Loucy (cell line): ENCODE data around the gene RNF4.
"Not testable (repeated sequence)": the region's sequence is repeated elsewhere in the genome, so short reads cannot be mapped to it uniquely, and the experiment has no call there.

Experiments
- H2AFZ ChIP-seq: fragments of 200-600 bp; sonication (generic); 2 replicates; pipeline ENCODE4 v1.6.0; 2016; ENCODE audit warnings: antibody characterized with exemption, mild to moderate bottlenecking, low read length, moderate library complexity
- H3F3A ChIP-seq: fragments of 200-600 bp; 2 replicates; pipeline ENCODE4 v1.6.0; 2016; ENCODE audit warnings: antibody characterized with exemption, low read depth, mild to moderate bottlenecking
- H3K27me3 ChIP-seq: fragments of 200-600 bp; sonication (generic); 2 replicates; pipeline ENCODE4 v1.6.1; 2014; ENCODE audit warnings: low read length, mild to moderate bottlenecking; ENCODE audit not compliant: insufficient read depth, poor library complexity, severe bottlenecking
- H3K36me3 ChIP-seq: fragments of 200-600 bp; sonication (generic); 2 replicates; pipeline ENCODE4 v1.6.1; 2016; ENCODE audit warnings: low read length; ENCODE audit not compliant: insufficient read depth
- H3K4me1 ChIP-seq: fragments of 200-600 bp; sonication (generic); 2 replicates; pipeline ENCODE4 v1.5.1; 2014; ENCODE audit warnings: low read length, mild to moderate bottlenecking; ENCODE audit not compliant: insufficient read depth, poor library complexity, severe bottlenecking
- H3K4me2 ChIP-seq: fragments of 200-600 bp; sonication (generic); 2 replicates; pipeline ENCODE4 v1.6.0; 2014; ENCODE audit warnings: antibody characterized with exemption, low read length, low read depth, mild to moderate bottlenecking; ENCODE audit not compliant: poor library complexity, severe bottlenecking
- H3K4me3 ChIP-seq: fragments of 200-600 bp; sonication (generic); 2 replicates; pipeline ENCODE4 v1.5.1; 2014; ENCODE audit warnings: low read length, mild to moderate bottlenecking, mixed read lengths; ENCODE audit not compliant: poor library complexity, severe bottlenecking
- H3K79me2 ChIP-seq: fragments of 200-600 bp; sonication (generic); 2 replicates; pipeline ENCODE4 v1.6.1; 2014; ENCODE audit warnings: low read length; ENCODE audit not compliant: insufficient read depth
- H3K9ac ChIP-seq: fragments of 200-600 bp; sonication (generic); 2 replicates; pipeline ENCODE4 v1.6.0; 2014; ENCODE audit warnings: mild to moderate bottlenecking, low read depth, low read length, moderate library complexity; ENCODE audit not compliant: poor library complexity, severe bottlenecking
- H3K9me2 ChIP-seq: fragments of 200-600 bp; sonication (generic); replicated peaks from 2 replicates; pipeline ENCODE4 v1.6.1; 2016; ENCODE audit warnings: low read depth, low read length, mixed read lengths
- H3K9me3 ChIP-seq: fragments of 200-600 bp; sonication (generic); 2 replicates; pipeline ENCODE4 v1.6.1; 2014; ENCODE audit warnings: mild to moderate bottlenecking, antibody characterized with exemption, low read length, low read depth; ENCODE audit not compliant: insufficient read depth
- H4K20me1 ChIP-seq: fragments of 200-600 bp; sonication (generic); 2 replicates; pipeline ENCODE4 v1.6.0; 2014; ENCODE audit warnings: antibody characterized with exemption, low read length, mild to moderate bottlenecking; ENCODE audit not compliant: insufficient read depth, poor library complexity, severe bottlenecking
- CTCF ChIP-seq: fragments of 200-600 bp; sonication (generic); conservative IDR thresholded peaks from 2 replicates; pipeline ENCODE4 v1.5.1; 2014; ENCODE audit warnings: mild to moderate bottlenecking, antibody characterized with exemption, low read length
- EZH2phosphoT487 ChIP-seq: fragments of 200-600 bp; IDR thresholded peaks from 2 replicates; pipeline ENCODE4 v1.6.1; 2018; ENCODE audit warnings: antibody characterized with exemption, mild to moderate bottlenecking, moderate library complexity, borderline replicate concordance

Gene RNF4

GRCh38 chr4:2511645-2512131 is 42.8 kb downstream of the RNF4 start:
- Histone ChIP-seq H3K4me2 (no peak overlapping the region), H3K4me3 (no peak overlapping the region), H3K36me3 (peaks cover 88% of the 10 kb centered on the region; the same call in 1 of the 2 replicates), H3K4me1 (no peaks in the 10 kb centered on the region), H2AFZ (no peak overlapping the region), H3K9ac (no peak overlapping the region), H4K20me1 (peaks cover 36% of the 10 kb centered on the region), H3K9me2 (no peaks in the 10 kb centered on the region), H3F3A (no peaks in the 10 kb centered on the region; the same call in 1 of the 2 replicates), H3K79me2 (peaks cover 39% of the 10 kb centered on the region; the same call in 1 of the 2 replicates), H3K27me3 (no peaks in the 10 kb centered on the region), H3K9me3 (no peaks in the 10 kb centered on the region)
- TF ChIP-seq CTCF (no peak), EZH2phosphoT487 (no peak)

GRCh38 chr4:2512396-2513135 is 43.7 kb downstream of the RNF4 start:
- Histone ChIP-seq H3K36me3 (peaks cover 79% of the 10 kb centered on the region; the same call in 1 of the 2 replicates), H3K9ac (no peak overlapping the region), H3K27me3 (no peaks in the 10 kb centered on the region), H3K9me2 (no peaks in the 10 kb centered on the region), H3K9me3 (no peaks in the 10 kb centered on the region), H3K79me2 (peaks cover 30% of the 10 kb centered on the region; the same call in 1 of the 2 replicates), H3K4me3 (no peak overlapping the region), H3F3A (no peaks in the 10 kb centered on the region; the same call in 1 of the 2 replicates), H3K4me2 (no peak overlapping the region), H3K4me1 (no peaks in the 10 kb centered on the region), H4K20me1 (peaks cover 28% of the 10 kb centered on the region), H2AFZ (no peak overlapping the region)
- TF ChIP-seq CTCF (no peak), EZH2phosphoT487 (no peak)

GRCh38 chr4:2514193-2514592 is 45.3 kb downstream of the RNF4 start:
- not testable (repeated sequence) for H3K9me3 ChIP-seq, H2AFZ ChIP-seq, H3K4me3 ChIP-seq, H3K27me3 ChIP-seq, H3K9me2 ChIP-seq, H3K9ac ChIP-seq, H3K4me1 ChIP-seq, H3K4me2 ChIP-seq, H3F3A ChIP-seq
- Histone ChIP-seq H3K79me2 (peaks cover 19% of the 10 kb centered on the region; the same call in 1 of the 2 replicates), H3K36me3 (peaks cover 69% of the 10 kb centered on the region; the same call in 1 of the 2 replicates), H4K20me1 (peaks cover 15% of the 10 kb centered on the region)

- not testable (repeated sequence) for H4K20me1 ChIP-seq
These were observed 46.0 kb downstream of the RNF4 start for GRCh38 chr4:2514944-2515343.

More at GRCh38 chr4:2514944-2515343, 46.0 kb downstream of the RNF4 start:
- peaks cover 11% of the 10 kb centered on the region; the same call in 1 of the 2 replicates for H3K79me2 ChIP-seq
- H3K4me1 ChIP-seq, H3K9me2 ChIP-seq, H3K4me3 ChIP-seq, H3F3A ChIP-seq, H3K27me3 ChIP-seq, H3K4me2 ChIP-seq, H2AFZ ChIP-seq, H3K9me3 ChIP-seq, H3K9ac ChIP-seq: not testable (repeated sequence)
- H3K36me3 ChIP-seq, result peaks cover 61% of the 10 kb centered on the region; the same call in 1 of the 2 replicates
